Pancreas (tissue), 10 donors: ENCODE results near the gene TBC1D5. TPM values are rescaled to one million over a fixed set of nuclear protein-coding genes. Genes with fewer than 3 reads are reported as not detected.

Source experiments
- ATAC-seq, 4 donors: fragments of 200-7000 bp; cut with Tn5 transposase; one replicate each; pipeline versions ENCODE4 v1.8.0 to v1.9.1; 2020; ENCODE audit warnings: mild to moderate bottlenecking in 4 of 4, moderate library complexity in 4 of 4
- DNase-seq, 6 donors: peaks; one replicate each; pipeline ENCODE4 v3.0.0-alpha.2; 2020
- FAIRE-seq: peaks from 2 replicates; lab custom pipeline; 2012; peaks lifted over from hg19 to GRCh38; lab: Jason Lieb, UNC
- H3K27ac ChIP-seq, 4 donors: fragments of 200-600 bp; sonication (generic); 1 replicate in 3 of 4; 2 replicates in 1 of 4; pipeline versions ENCODE4 v1.5.0 to v1.8.0; 2020
- H3K27me3 ChIP-seq, 4 donors: fragments of 200-600 bp; one replicate each; pipeline ENCODE4 v1.8.0; 2021
- H3K36me3 ChIP-seq, 3 donors: fragments of 200-600 bp; sonication (generic) in 1 of 3; one replicate each; pipeline versions ENCODE4 v1.5.0 to v1.8.0; 2020 to 2021
- H3K4me1 ChIP-seq, 3 donors: fragments of 200-600 bp; one replicate each; pipeline ENCODE4 v1.8.0; 2021
- H3K4me3 ChIP-seq, 4 donors: fragments of 200-600 bp; sonication (generic) in 2 of 4; one replicate each; pipeline versions ENCODE4 v1.5.0 to v1.8.0; 2020 to 2021
- H3K9me3 ChIP-seq, 4 donors: fragments of 200-600 bp; one replicate each; pipeline ENCODE4 v1.8.0; 2021
- WGBS, 2 donors: extraction: QIAGEN DNeasy Blood & Tissue Kit; methylation state at CpG; one replicate each; pipeline ENCODE4 v1.1.7; 2013; 5-methylcytosine and 5-hydroxymethylcytosine counted together
- intact Hi-C, 3 donors: fragments of 100-400 bp; cut with DNase I; formaldehyde crosslinking; loops; one replicate each; pipeline versions ENCODE4 v1.11.1 to v1.14.2; 2022
- polyA plus RNA-seq, 2 donors: library from polyadenylated mRNA; stranded (reverse); fragments of 200-250 nt; gene quantifications; one replicate each; pipeline ENCODE4 v1.2.3, GENCODE V29; 2013
- total RNA-seq, 6 donors: library from RNA; stranded (reverse); fragmentation: NEBNext Ultra II Directional in 4 of 6; extraction: Animal tissue kit (Norgen Biotek cat#: 25700) in 4 of 6; gene quantifications; one replicate each; pipeline versions ENCODE4 v1.2.1 to v1.2.4, GENCODE V29; 2021 to 2023
- TF ChIP-seq, protein P1 (sequence below), 4 donors: fragments of 200-600 bp; sonication (generic) in 3 of 4; IDR thresholded peaks; one replicate each; pipeline versions ENCODE4 v1.5.0 to v1.8.0; 2021; ENCODE audit warnings: antibody characterized with exemption in 4 of 4
- donor health status: healthy with polysubstance abuse.
- donor health status: DM: no; HTN: no; CAD: no; lungs with moderate emphysema.
- donor health status: DM: no; HTN: no; CAD: no.
- donor health status: control.
- donor health status: control.
- donor health status: Bipolar disorder and iron deficiency.
- donor health status: DM: yes; HTN: yes; CAD: no.
- donor health status: DM: no; HTN: no; CAD: no.
- donor health status: DM: no; HTN: no; CAD: no.
- donor health status: DM: yes; HTN: yes; CAD: no.

The TBC1D5 gene
- total and polyA plus RNA-seq, 8 donors = 6.5 to 39.2 (median 19.9) TPM

DNA sequence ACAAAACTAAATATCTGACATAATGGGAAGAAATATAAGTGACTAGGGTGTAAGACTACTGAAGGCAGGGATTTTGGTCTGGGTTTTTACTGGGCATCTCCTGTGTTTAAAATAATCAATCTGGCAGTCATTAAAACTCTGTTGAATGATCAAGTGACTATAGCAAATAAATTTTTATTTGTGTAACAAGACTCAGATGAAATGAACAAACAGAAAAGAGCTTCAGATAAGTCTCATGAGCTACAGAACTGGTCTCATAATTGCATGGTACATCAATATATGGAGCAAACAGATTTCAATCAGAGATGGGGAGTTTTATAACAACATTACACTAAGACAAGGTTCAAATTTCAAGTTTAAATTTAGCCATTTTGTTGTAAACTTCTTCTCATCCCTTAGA, 485.2 kb downstream of the TBC1D5 start:
- Histone ChIP-seq H3K4me1 (peaks cover 0 to 6% (median 3%) of the 10 kb centered on the region in 3 donors), H3K36me3 (no peaks in the 10 kb centered on the region), H3K27ac (no peak overlapping the region), H3K27me3 (no peaks in the 10 kb centered on the region), H3K4me3 (no peak overlapping the region), H3K9me3 (no peaks in the 10 kb centered on the region)
- ATAC-seq (no peak), FAIRE-seq (no peak), DNase-seq (no peak)
- intact Hi-C loops = loop anchor here in 1 of 3 donors (10.0 kb wide), 1 partner anchor 148 kb away; no protein-coding TSS in a partner anchor
- TF ChIP-seq, protein P1, sequence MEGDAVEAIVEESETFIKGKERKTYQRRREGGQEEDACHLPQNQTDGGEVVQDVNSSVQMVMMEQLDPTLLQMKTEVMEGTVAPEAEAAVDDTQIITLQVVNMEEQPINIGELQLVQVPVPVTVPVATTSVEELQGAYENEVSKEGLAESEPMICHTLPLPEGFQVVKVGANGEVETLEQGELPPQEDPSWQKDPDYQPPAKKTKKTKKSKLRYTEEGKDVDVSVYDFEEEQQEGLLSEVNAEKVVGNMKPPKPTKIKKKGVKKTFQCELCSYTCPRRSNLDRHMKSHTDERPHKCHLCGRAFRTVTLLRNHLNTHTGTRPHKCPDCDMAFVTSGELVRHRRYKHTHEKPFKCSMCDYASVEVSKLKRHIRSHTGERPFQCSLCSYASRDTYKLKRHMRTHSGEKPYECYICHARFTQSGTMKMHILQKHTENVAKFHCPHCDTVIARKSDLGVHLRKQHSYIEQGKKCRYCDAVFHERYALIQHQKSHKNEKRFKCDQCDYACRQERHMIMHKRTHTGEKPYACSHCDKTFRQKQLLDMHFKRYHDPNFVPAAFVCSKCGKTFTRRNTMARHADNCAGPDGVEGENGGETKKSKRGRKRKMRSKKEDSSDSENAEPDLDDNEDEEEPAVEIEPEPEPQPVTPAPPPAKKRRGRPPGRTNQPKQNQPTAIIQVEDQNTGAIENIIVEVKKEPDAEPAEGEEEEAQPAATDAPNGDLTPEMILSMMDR (IDR thresholded peaks at IDR 0.05) = no peak

DNA sequence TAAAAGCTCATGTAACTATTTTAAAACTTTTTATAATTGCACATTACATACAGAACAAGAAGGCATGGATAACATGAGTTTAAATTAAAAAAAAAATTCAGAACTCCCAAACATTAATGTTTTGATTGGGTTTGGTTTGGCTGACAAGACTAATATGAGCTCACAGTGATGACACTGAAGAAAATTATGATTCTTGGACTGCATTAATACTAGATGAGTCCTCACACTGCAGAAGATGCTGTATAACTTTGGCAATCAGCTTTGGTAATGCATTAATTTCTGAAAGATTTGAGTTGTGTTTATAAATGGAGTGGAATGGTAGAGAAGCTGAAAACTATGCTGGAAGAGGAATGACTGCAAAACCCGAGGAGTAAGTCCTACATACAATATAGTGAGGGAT, 498.8 kb downstream of the TBC1D5 start:
- Histone ChIP-seq H3K9me3 (no peaks in the 10 kb centered on the region), H3K27me3 (no peaks in the 10 kb centered on the region), H3K27ac (no peak overlapping the region), H3K36me3 (no peaks in the 10 kb centered on the region), H3K4me3 (no peak overlapping the region), H3K4me1 (no peaks in the 10 kb centered on the region)
- TF ChIP-seq, protein P1 (IDR thresholded peaks at IDR 0.05) = no peak
- FAIRE-seq (no peak), DNase-seq (no peak), ATAC-seq (no peak)
- intact Hi-C loops = no loop called here
- 86 to 100% methylated on average over 1 of the region's 1 CpG for WGBS, 2 donors

DNA sequence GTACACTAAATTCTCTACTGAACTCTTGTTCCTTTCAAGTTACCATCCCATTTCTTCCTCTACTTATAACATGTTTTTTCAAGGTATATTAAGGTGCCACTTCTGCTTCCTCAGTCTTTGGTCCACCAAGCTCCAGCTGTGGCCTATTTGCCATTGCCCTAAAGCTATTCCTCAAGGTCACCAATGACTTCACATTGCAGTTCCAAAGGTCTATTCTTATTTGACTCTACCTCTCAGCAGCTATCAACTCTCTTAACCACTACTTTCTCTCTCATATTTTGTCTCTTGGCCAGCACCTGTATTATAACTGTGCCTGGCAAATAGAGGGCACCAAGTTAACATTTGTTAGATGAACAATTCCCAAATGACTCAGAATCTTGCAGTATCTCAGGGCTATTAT, 503.0 kb downstream of the TBC1D5 start:
- ATAC-seq = peak in 3 of 4 donors; percentile 37 to 57 (median 55)
- intact Hi-C loops = no loop called here
- Histone ChIP-seq H3K9me3 (no peaks in the 10 kb centered on the region), H3K4me3 (no peak overlapping the region), H3K4me1 (peaks cover 4 to 6% (median 4%) of the 10 kb centered on the region in 3 donors), H3K27me3 (no peaks in the 10 kb centered on the region), H3K27ac (no peak overlapping the region), H3K36me3 (no peaks in the 10 kb centered on the region)
- TF ChIP-seq, protein P1 (IDR thresholded peaks at IDR 0.05) = no peak
- FAIRE-seq = no peak
- DNase-seq = no peak

DNA sequence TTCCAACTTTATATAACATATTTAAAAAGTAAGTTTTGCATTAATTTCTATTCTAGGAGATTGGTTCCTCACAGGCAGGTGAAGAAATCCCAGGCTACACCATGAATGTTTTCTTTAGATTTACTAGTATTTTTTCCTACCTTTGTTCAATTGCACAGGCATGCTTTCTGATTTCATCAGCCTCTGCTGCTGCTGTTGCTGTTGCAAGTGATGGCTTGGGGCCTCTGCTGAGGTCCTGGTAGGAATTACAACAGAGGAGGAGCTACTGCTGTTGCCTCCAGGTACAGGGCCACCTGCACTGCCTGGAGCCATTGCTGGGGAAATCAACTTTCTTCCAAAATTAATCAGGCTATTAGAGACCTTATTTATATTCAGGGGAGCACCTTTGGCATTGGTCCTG, 504.4 kb downstream of the TBC1D5 start:
- H3K9me3 ChIP-seq = no peaks in the 10 kb centered on the region
- no peaks in the 10 kb centered on the region for H3K36me3 ChIP-seq
- H3K4me3 ChIP-seq = no peak overlapping the region
- ATAC-seq = no peak
- H3K27ac ChIP-seq = no peak overlapping the region
- DNase-seq = no peak
- no peaks in the 10 kb centered on the region for H3K27me3 ChIP-seq
- FAIRE-seq = no peak
- intact Hi-C loops = no loop called here
- peaks cover 4 to 6% (median 4%) of the 10 kb centered on the region in 3 donors for H3K4me1 ChIP-seq
- TF ChIP-seq, protein P1 (IDR thresholded peaks at IDR 0.05) = no peak

DNA sequence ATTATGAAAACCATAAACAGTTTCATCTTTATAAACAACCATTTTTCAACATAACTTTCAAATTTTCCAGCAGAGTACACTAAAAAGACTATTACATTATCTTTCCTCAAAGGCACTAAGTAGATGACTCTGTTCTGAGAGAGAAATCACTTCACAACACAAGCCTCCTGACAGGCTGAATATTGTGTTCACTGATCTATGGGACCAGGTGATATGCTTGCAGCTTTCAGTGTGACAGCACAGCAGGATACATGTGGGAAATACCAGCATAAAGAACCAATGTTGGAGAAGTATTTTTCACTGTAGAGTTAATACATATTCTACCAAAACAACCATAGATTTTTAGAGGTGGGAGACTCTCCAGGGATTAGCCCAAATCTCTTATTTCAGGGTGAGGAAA, 507.1 kb downstream of the TBC1D5 start:
- Histone ChIP-seq H3K27me3 (no peaks in the 10 kb centered on the region), H3K9me3 (no peaks in the 10 kb centered on the region), H3K27ac (no peak overlapping the region), H3K4me3 (no peak overlapping the region), H3K4me1 (peaks cover 4 to 11% (median 6%) of the 10 kb centered on the region in 3 donors), H3K36me3 (no peaks in the 10 kb centered on the region)
- TF ChIP-seq, protein P1 (IDR thresholded peaks at IDR 0.05) = no peak
- peak in 1 of 4 donors; percentile 17 for ATAC-seq
- intact Hi-C loops = no loop called here
- FAIRE-seq = no peak
- no peak for DNase-seq
